H9 (cell line): ENCODE data around the gene PAGE2. TPM values are rescaled to one million over a fixed set of nuclear protein-coding genes. Genes with fewer than 3 reads are reported as not detected.

Source experiments
- DNase-seq: peaks from one replicate; pipeline ENCODE4 v3.0.0-alpha.2; 2017
- H2AFZ ChIP-seq: one replicate; pipeline ENCODE4 v1.6.1; 2013; ENCODE audit warnings: mild to moderate bottlenecking, low read length, control low read depth, moderate library complexity
- H2AK5ac ChIP-seq: 2 replicates; pipeline ENCODE4 v1.6.1; 2013; ENCODE audit warnings: low read length, control low read depth, mixed read lengths; ENCODE audit not compliant: insufficient read length
- H2BK120ac ChIP-seq: one replicate; pipeline ENCODE4 v1.6.1; 2013; ENCODE audit warnings: low read depth, mild to moderate bottlenecking, low read length, control low read depth, inconsistent platforms; ENCODE audit not compliant: poor library complexity, severe bottlenecking
- H2BK12ac ChIP-seq: 2 replicates; pipeline ENCODE4 v1.6.1; 2013; ENCODE audit warnings: low read length, control low read depth, mixed read lengths, low read depth; ENCODE audit not compliant: insufficient read length
- H2BK15ac ChIP-seq: 2 replicates; pipeline ENCODE4 v1.6.1; 2013; ENCODE audit warnings: low read depth, low read length, control low read depth
- H2BK20ac ChIP-seq: one replicate; pipeline ENCODE4 v1.6.1; 2013; ENCODE audit warnings: low read depth, mild to moderate bottlenecking, low read length, control low read depth, inconsistent platforms; ENCODE audit not compliant: poor library complexity, severe bottlenecking
- H2BK5ac ChIP-seq: 2 replicates; pipeline ENCODE4 v1.6.1; 2013; ENCODE audit warnings: low read length, control low read depth, mixed read lengths; ENCODE audit not compliant: insufficient read length
- H3K14ac ChIP-seq: 2 replicates; pipeline ENCODE4 v1.6.1; 2013; ENCODE audit warnings: low read length, control low read depth; ENCODE audit not compliant: insufficient read depth
- H3K18ac ChIP-seq: 2 replicates; pipeline ENCODE4 v1.6.1; 2013; ENCODE audit warnings: low read depth, mild to moderate bottlenecking, mixed read lengths, low read length, control low read depth; ENCODE audit not compliant: insufficient read length
- H3K23ac ChIP-seq: 2 replicates; pipeline ENCODE4 v1.6.1; 2013; ENCODE audit warnings: low read length, control low read depth, mixed read lengths, low read depth; ENCODE audit not compliant: insufficient read length
- H3K23me2 ChIP-seq: 2 replicates; pipeline ENCODE4 v1.6.1; 2013; ENCODE audit warnings: low read depth, mild to moderate bottlenecking, mixed read lengths, low read length, control low read depth; ENCODE audit not compliant: insufficient read length, poor library complexity, severe bottlenecking
- H3K27ac ChIP-seq: 2 replicates; pipeline ENCODE4 v1.5.1; 2013; ENCODE audit warnings: low read length, control low read depth, mixed read lengths, low read depth; ENCODE audit not compliant: insufficient read length
- H3K27me3 ChIP-seq: 2 replicates; pipeline ENCODE4 v1.6.1; 2013; ENCODE audit warnings: low read length, control low read depth, inconsistent platforms; ENCODE audit not compliant: insufficient read depth
- H3K4ac ChIP-seq: 2 replicates; pipeline ENCODE4 v1.6.1; 2013; ENCODE audit warnings: low read depth, mild to moderate bottlenecking, control low read depth, inconsistent platforms, low read length, moderate library complexity
- H3K4me1 ChIP-seq: 2 replicates; pipeline ENCODE4 v1.6.1; 2013; ENCODE audit warnings: low read length, control low read depth, inconsistent platforms; ENCODE audit not compliant: insufficient read depth
- H3K4me2 ChIP-seq: 2 replicates; pipeline ENCODE4 v1.6.1; 2013; ENCODE audit warnings: low read length, control low read depth, mixed read lengths; ENCODE audit not compliant: insufficient read length, insufficient read depth
- H3K56ac ChIP-seq: 2 replicates; pipeline ENCODE4 v1.6.1; 2013; ENCODE audit warnings: low read depth, mild to moderate bottlenecking, mixed read lengths, low read length, control low read depth; ENCODE audit not compliant: insufficient read length
- H3K79me1 ChIP-seq: 2 replicates; pipeline ENCODE4 v1.6.1; 2013; ENCODE audit warnings: low read depth, mild to moderate bottlenecking, moderate library complexity, low read length, control low read depth, inconsistent platforms; ENCODE audit not compliant: insufficient read depth, poor library complexity, severe bottlenecking
- H3K79me2 ChIP-seq: 2 replicates; pipeline ENCODE4 v1.6.1; 2013; ENCODE audit warnings: low read length, control low read depth, inconsistent platforms; ENCODE audit not compliant: insufficient read depth
- H3K9ac ChIP-seq: 2 replicates; pipeline ENCODE4 v1.6.1; 2013; ENCODE audit warnings: low read length, control low read depth, mixed read lengths; ENCODE audit not compliant: insufficient read length; ENCODE audit errors: extremely low read depth
- H3K9me3 ChIP-seq: one replicate; pipeline ENCODE4 v1.6.1; 2013; ENCODE audit warnings: low read depth, low read length, inconsistent platforms; ENCODE audit not compliant: control insufficient read depth
- H3T11ph ChIP-seq: one replicate; pipeline ENCODE4 v1.6.1; 2013; ENCODE audit warnings: mild to moderate bottlenecking, low read length, control low read depth, inconsistent platforms
- H4K20me1 ChIP-seq: one replicate; pipeline ENCODE4 v1.6.1; 2013; ENCODE audit not compliant: control insufficient read depth, insufficient read length, insufficient read depth
- H4K5ac ChIP-seq: 2 replicates; pipeline ENCODE4 v1.6.1; 2013; ENCODE audit warnings: low read depth, mild to moderate bottlenecking, mixed read lengths, low read length, control low read depth; ENCODE audit not compliant: insufficient read length
- H4K8ac ChIP-seq: replicated peaks from 2 replicates; pipeline ENCODE4 v1.6.1; 2013; ENCODE audit warnings: low read length, control low read depth, mixed read lengths, low read depth; ENCODE audit not compliant: insufficient read length
- H4K91ac ChIP-seq: 2 replicates; pipeline ENCODE4 v1.6.1; 2013; ENCODE audit warnings: low read depth, mild to moderate bottlenecking, moderate library complexity, mixed read lengths, low read length, control low read depth; ENCODE audit not compliant: insufficient read length
- H3K27ac Mint-ChIP-seq, 3 experiments: 2 replicates in 2 of 3; 3 replicates in 1 of 3; pipeline ENCODE4 v1.8.0; 2020 to 2021; ENCODE audit warnings: mixed read lengths in 3 of 3, mild to moderate bottlenecking in 1 of 3, moderate library complexity in 1 of 3
- H3K27me3 Mint-ChIP-seq: 2 replicates; pipeline ENCODE4 v1.8.0; 2021; ENCODE audit warnings: low read depth, mild to moderate bottlenecking, moderate library complexity, mixed read lengths
- H3K36me3 Mint-ChIP-seq, 3 experiments: 2 replicates in 2 of 3; 3 replicates in 1 of 3; pipeline ENCODE4 v1.8.0; 2020 to 2021; ENCODE audit warnings: low read depth in 3 of 3, mixed read lengths in 3 of 3; ENCODE audit not compliant: insufficient read depth in 1 of 3
- H3K4me1 Mint-ChIP-seq, 2 experiments: 2 replicates each; pipeline ENCODE4 v1.8.0; 2020; ENCODE audit warnings: mixed read lengths in 2 of 2
- H3K4me3 Mint-ChIP-seq, 2 experiments: 2 replicates in 1 of 2; 3 replicates in 1 of 2; pipeline ENCODE4 v1.8.0; 2020 to 2021; ENCODE audit warnings: mild to moderate bottlenecking in 2 of 2, mixed read lengths in 2 of 2, moderate library complexity in 1 of 2
- H3K9me3 Mint-ChIP-seq, 2 experiments: 2 replicates in 1 of 2; 3 replicates in 1 of 2; pipeline ENCODE4 v1.8.0; 2020; ENCODE audit warnings: mild to moderate bottlenecking in 2 of 2, mixed read lengths in 2 of 2, moderate library complexity in 1 of 2
- CTCF ChIP-seq: fragments of 200-600 bp; sonication (generic); conservative IDR thresholded peaks from 3 replicates; pipeline ENCODE4 v1.8.0; 2021; ENCODE audit warnings: antibody characterized with exemption, mild to moderate bottlenecking
- WGBS: extraction: QIAGEN DNeasy Blood & Tissue Kit; methylation state at CpG from one replicate; pipeline ENCODE4 v1.1.7; 2013; ENCODE audit warnings: missing lambda C conversion rate, low lambda C conversion rate, mixed read lengths; ENCODE audit not compliant: insufficient read length; ENCODE audit errors: extremely low coverage; 5-methylcytosine and 5-hydroxymethylcytosine counted together
- total RNA-seq: library from RNA; stranded (reverse); gene quantifications from 2 replicates; pipeline ENCODE4 v1.2.1, GENCODE V29; 2021

PAGE2 gene
- total RNA-seq, 1 experiment from 2014 or later: not detected

GRCh38 chrX:55118574-55118973, 29.8 kb downstream of the PAGE2 start:
- H4K8ac ChIP-seq: no peak overlapping the region

More at GRCh38 chrX:55118574-55118973, 29.8 kb downstream of the PAGE2 start:
- H3K79me2 ChIP-seq: no peaks in the 10 kb centered on the region
- no peak overlapping the region for H3K14ac ChIP-seq
- H4K91ac ChIP-seq: no peak overlapping the region
- H3K79me1 ChIP-seq: no peaks in the 10 kb centered on the region
- H3K23ac ChIP-seq: no peak overlapping the region
- H3K18ac ChIP-seq: no peak overlapping the region
- no peak overlapping the region for H2AK5ac ChIP-seq
- H3K56ac ChIP-seq: no peak overlapping the region
- Mint-ChIP-seq H3K4me3 (no peak overlapping the region), H3K4me1 (no peaks in the 10 kb centered on the region), H3K36me3 (no peaks in the 10 kb centered on the region; a peak in 2 of 7 replicates), H3K27ac (no peak overlapping the region), H3K27me3 (peaks cover 8% of the 10 kb centered on the region), H3K9me3 (peaks cover 84 to 86% of the 10 kb centered on the region in 2 experiments)
- H2BK15ac ChIP-seq: no peak overlapping the region
- H2BK20ac ChIP-seq: no peak overlapping the region
- no peak overlapping the region for H3K9ac ChIP-seq
- H2BK120ac ChIP-seq: no peak overlapping the region
- no peaks in the 10 kb centered on the region for H3K4me1 ChIP-seq
- no peak overlapping the region for H3K4me2 ChIP-seq
- no peaks in the 10 kb centered on the region for H3K27me3 ChIP-seq
- no peak overlapping the region for H3K4ac ChIP-seq
- no peak for TF ChIP-seq CTCF
- H4K20me1 ChIP-seq: no peaks in the 10 kb centered on the region
- H2BK12ac ChIP-seq: no peak overlapping the region
- no peak for DNase-seq
- H3K27ac ChIP-seq: no peak overlapping the region
- no peak overlapping the region for H4K5ac ChIP-seq
- no CpG with 5 or more reads among the region's 3 CpGs for WGBS
- H3K23me2 ChIP-seq: no peaks in the 10 kb centered on the region
- no peak overlapping the region for H3T11ph ChIP-seq
- H2BK5ac ChIP-seq: no peak overlapping the region
- H3K9me3 ChIP-seq: peaks cover 61% of the 10 kb centered on the region
- no peak overlapping the region for H2AFZ ChIP-seq
